DOHH2 (cell line): Measurements from ENCODE around the gene PITRM1.

Source experiments
- H3F3A ChIP-seq: fragments of 200-600 bp; sonication (generic), shearing (Covaris generic); 2 replicates; pipeline ENCODE4 v1.6.0; 2016; ENCODE audit warnings: antibody characterized with exemption, mild to moderate bottlenecking; ENCODE audit not compliant: control insufficient read depth, insufficient read depth
- H3K27ac ChIP-seq: fragments of 200-600 bp; sonication (generic); 2 replicates; pipeline ENCODE4 v1.5.1; 2014; ENCODE audit warnings: low read depth, mild to moderate bottlenecking, low read length, moderate library complexity
- H3K27me3 ChIP-seq: fragments of 200-600 bp; sonication (generic); 2 replicates; pipeline ENCODE4 v1.6.1; 2014; ENCODE audit warnings: mild to moderate bottlenecking, low read length, mixed read lengths; ENCODE audit not compliant: control insufficient read depth
- H3K36me3 ChIP-seq: fragments of 200-600 bp; sonication (generic); 2 replicates; pipeline ENCODE4 v1.6.1; 2014; ENCODE audit warnings: mild to moderate bottlenecking, low read length, moderate library complexity, mixed read lengths; ENCODE audit not compliant: control insufficient read depth
- H3K4me1 ChIP-seq: fragments of 200-600 bp; sonication (generic); 2 replicates; pipeline ENCODE4 v1.6.1; 2014; ENCODE audit warnings: mild to moderate bottlenecking, low read length, mixed read lengths; ENCODE audit not compliant: control insufficient read depth
- H3K4me2 ChIP-seq: fragments of 200-600 bp; sonication (generic); 2 replicates; pipeline ENCODE4 v1.6.0; 2014; ENCODE audit warnings: mild to moderate bottlenecking, low read length, moderate library complexity
- H3K4me3 ChIP-seq: fragments of 200-600 bp; sonication (generic); 2 replicates; pipeline ENCODE4 v1.5.1; 2014; ENCODE audit warnings: mild to moderate bottlenecking, low read length, mixed read lengths
- H3K79me2 ChIP-seq: fragments of 200-600 bp; sonication (generic); 2 replicates; pipeline ENCODE4 v1.6.1; 2014; ENCODE audit warnings: mild to moderate bottlenecking, low read length, mixed read lengths; ENCODE audit not compliant: control insufficient read depth
- H3K9me2 ChIP-seq: fragments of 200-600 bp; sonication (generic); replicated peaks from 2 replicates; pipeline ENCODE4 v1.6.1; 2014; ENCODE audit warnings: mild to moderate bottlenecking, low read length, mixed read lengths; ENCODE audit not compliant: control insufficient read depth
- H3K9me3 ChIP-seq: fragments of 200-600 bp; sonication (generic); 2 replicates; pipeline ENCODE4 v1.6.1; 2014; ENCODE audit warnings: antibody characterized with exemption, low read length, mixed read lengths; ENCODE audit not compliant: control insufficient read depth, insufficient read depth
- H4K20me1 ChIP-seq: fragments of 200-600 bp; sonication (generic); 2 replicates; pipeline ENCODE4 v1.6.0; 2014; ENCODE audit warnings: low read depth, mild to moderate bottlenecking, antibody characterized with exemption, low read length, moderate library complexity; ENCODE audit not compliant: control insufficient read depth, insufficient read depth
- CTCF ChIP-seq: fragments of 200-600 bp; sonication (generic); IDR thresholded peaks from one replicate; pipeline ENCODE4 v1.5.1; 2014; ENCODE audit warnings: antibody characterized with exemption, mild to moderate bottlenecking, low read depth, low read length; ENCODE audit not compliant: poor library complexity, severe bottlenecking
- EZH2phosphoT487 ChIP-seq: fragments of 200-600 bp; sonication (generic); IDR thresholded peaks from 2 replicates; pipeline ENCODE4 v1.6.1; 2017; ENCODE audit warnings: borderline replicate concordance, mild to moderate bottlenecking, antibody characterized with exemption, low read length, moderate library complexity, mixed read lengths

The PITRM1 gene

GRCh38 chr10:3197348-3198003, 24.9 kb upstream of the PITRM1 start:
- Histone ChIP-seq H3K4me2 (no peak overlapping the region), H3K27me3 (peaks cover 15% of the 10 kb centered on the region), H3K4me1 (no peaks in the 10 kb centered on the region), H3F3A (no peaks in the 10 kb centered on the region), H3K9me2 (no peaks in the 10 kb centered on the region), H3K9me3 (no peaks in the 10 kb centered on the region), H3K4me3 (no peak overlapping the region), H3K36me3 (no peaks in the 10 kb centered on the region), H4K20me1 (no peaks in the 10 kb centered on the region), H3K27ac (no peak overlapping the region), H3K79me2 (no peaks in the 10 kb centered on the region)
- TF ChIP-seq EZH2phosphoT487 (no peak), CTCF (peak; percentile 77)

- no peak for TF ChIP-seq EZH2phosphoT487
- TF ChIP-seq CTCF: no peak
- Histone ChIP-seq H3K4me1 (no peaks in the 10 kb centered on the region), H4K20me1 (no peaks in the 10 kb centered on the region), H3K9me3 (no peaks in the 10 kb centered on the region), H3K27me3 (peaks cover 15% of the 10 kb centered on the region), H3K36me3 (no peaks in the 10 kb centered on the region), H3K27ac (no peak overlapping the region), H3F3A (no peaks in the 10 kb centered on the region), H3K4me2 (no peak overlapping the region), H3K4me3 (no peak overlapping the region), H3K9me2 (no peaks in the 10 kb centered on the region), H3K79me2 (no peaks in the 10 kb centered on the region)
These were observed 24.4 kb upstream of the PITRM1 start for GRCh38 chr10:3196958-3197347.

GRCh38 chr10:3196482-3196881, 23.9 kb upstream of the PITRM1 start:
- TF ChIP-seq EZH2phosphoT487 (no peak), CTCF (no peak)
- H3K27me3 ChIP-seq: peaks cover 15% of the 10 kb centered on the region
- no peaks in the 10 kb centered on the region for H3K9me2 ChIP-seq
- H3K4me3 ChIP-seq: no peak overlapping the region
- no peaks in the 10 kb centered on the region for H3K4me1 ChIP-seq
- H3K4me2 ChIP-seq: no peak overlapping the region
- H4K20me1 ChIP-seq: no peaks in the 10 kb centered on the region
- no peak overlapping the region for H3K27ac ChIP-seq
- no peaks in the 10 kb centered on the region for H3K9me3 ChIP-seq
- H3F3A ChIP-seq: no peaks in the 10 kb centered on the region
- no peaks in the 10 kb centered on the region for H3K79me2 ChIP-seq
- no peaks in the 10 kb centered on the region for H3K36me3 ChIP-seq
